ENCODE measurements around the gene TRAP1. TPM values are rescaled to one million over a fixed set of nuclear protein-coding genes. Genes with fewer than 3 reads are reported as not detected.

TRAP1 gene
- total RNA-seq, result 51.8 and 56.5 TPM in 2 replicates

GRCh38 chr16:3717235-3718018 is at the start of gene TRAP1:
TSS of gene TRAP1 (minus strand) at chr16:3717524. CDS start at chr16:3717508, 16 bp downstream.

GRCh38 chr16:3654249-3654991 is 62.9 kb downstream of the TRAP1 start, which contains the start of gene DNASE1:
TSS of gene DNASE1 (plus strand) at chr16:3654691. CDS start at chr16:3655374, 683 bp downstream.

GRCh38 chr16:3611146-3611975 is 106.0 kb downstream of the TRAP1 start, which contains the start of gene SLX4:
TSS of gene SLX4 (minus strand) at chr16:3611606. CDS start at chr16:3608964, 2,642 bp downstream.

Other genes starting within 250 kb of the TRAP1 start
- not detected in 2 replicates for gene C16orf90, start 222.0 kb downstream of the TRAP1 start, total RNA-seq
- gene CLUAP1, start 216.5 kb downstream of the TRAP1 start, total RNA-seq, result 24.0 and 30.1 TPM in 2 replicates
- under 0.01 and 0.09 TPM in 2 replicates for gene NLRC3, start 140.1 kb downstream of the TRAP1 start, total RNA-seq
- gene SLX4, start 105.9 kb downstream of the TRAP1 start, total RNA-seq, result 2.1 and 2.7 TPM in 2 replicates
- 16.6 and 17.7 TPM in 2 replicates for gene DNASE1, start 62.8 kb downstream of the TRAP1 start, total RNA-seq
- 16.6 and 18.5 TPM in 2 replicates for gene CREBBP, start 163.2 kb upstream of the TRAP1 start, total RNA-seq

Data from smooth muscle cell of bladder (primary cell).